RWPE2 (cell line): ENCODE measurements around the gene REPIN1.

Experiments
- ATAC-seq: fragments of 200-7000 bp; cut with Tn5 transposase; 3 replicates; pipeline ENCODE4 v1.9.1; 2021; ENCODE audit warnings: low read depth
- DNase-seq: peaks from one replicate; pipeline ENCODE4 v3.0.0-alpha.2; 2020; ENCODE audit warnings: low spot score
- H3K27ac ChIP-seq: fragments of 450-650 bp; 2 replicates; pipeline ENCODE4 v1.5.1; 2017; ENCODE audit warnings: mild to moderate bottlenecking; ENCODE audit not compliant: poor library complexity, severe bottlenecking
- H3K27me3 ChIP-seq: fragments of 250-450 bp; sonication (Bioruptor Pico); 2 replicates; pipeline ENCODE4 v1.5.1; 2021; ENCODE audit warnings: mild to moderate bottlenecking, moderate library complexity; ENCODE audit not compliant: insufficient read depth, poor library complexity, severe bottlenecking
- H3K36me3 ChIP-seq: fragments of 250-450 bp; sonication (Bioruptor Pico); 2 replicates; pipeline ENCODE4 v1.5.1; 2020; ENCODE audit warnings: low read depth, mild to moderate bottlenecking, moderate library complexity
- H3K4me1 ChIP-seq: fragments of 250-450 bp; sonication (Bioruptor Pico); 2 replicates; pipeline ENCODE4 v1.5.1; 2021; ENCODE audit warnings: mild to moderate bottlenecking, moderate library complexity; ENCODE audit not compliant: insufficient read depth, poor library complexity, severe bottlenecking
- H3K4me3 ChIP-seq: fragments of 250-450 bp; sonication (Bioruptor Pico); 2 replicates; pipeline ENCODE4 v1.5.1; 2021; ENCODE audit warnings: mild to moderate bottlenecking, moderate library complexity; ENCODE audit not compliant: severe bottlenecking
- H3K9me3 ChIP-seq: fragments of 250-450 bp; sonication (Bioruptor Pico); 2 replicates; pipeline ENCODE4 v1.5.1; 2021; ENCODE audit warnings: mild to moderate bottlenecking, moderate library complexity; ENCODE audit not compliant: severe bottlenecking
- CTCF ChIP-seq: fragments of 450-650 bp; IDR thresholded peaks from one replicate; pipeline ENCODE4 v1.5.1; 2017; ENCODE audit warnings: mild to moderate bottlenecking, moderate library complexity; ENCODE audit not compliant: poor library complexity, severe bottlenecking

REPIN1 gene

GRCh38 chr7:150323682-150324372 lies 44.8 kb upstream of the REPIN1 start:
- DNase-seq (no peak), ATAC-seq (peak; percentile 64)
- Histone ChIP-seq H3K9me3 (no peaks in the 10 kb centered on the region), H3K27ac (peak overlapping the region; percentile 58), H3K4me1 (peaks cover 7% of the 10 kb centered on the region), H3K27me3 (no peaks in the 10 kb centered on the region), H3K36me3 (peaks cover 28% of the 10 kb centered on the region), H3K4me3 (peak overlapping the region; percentile 83)
- TF ChIP-seq CTCF, result peak; percentile 15

DNA sequence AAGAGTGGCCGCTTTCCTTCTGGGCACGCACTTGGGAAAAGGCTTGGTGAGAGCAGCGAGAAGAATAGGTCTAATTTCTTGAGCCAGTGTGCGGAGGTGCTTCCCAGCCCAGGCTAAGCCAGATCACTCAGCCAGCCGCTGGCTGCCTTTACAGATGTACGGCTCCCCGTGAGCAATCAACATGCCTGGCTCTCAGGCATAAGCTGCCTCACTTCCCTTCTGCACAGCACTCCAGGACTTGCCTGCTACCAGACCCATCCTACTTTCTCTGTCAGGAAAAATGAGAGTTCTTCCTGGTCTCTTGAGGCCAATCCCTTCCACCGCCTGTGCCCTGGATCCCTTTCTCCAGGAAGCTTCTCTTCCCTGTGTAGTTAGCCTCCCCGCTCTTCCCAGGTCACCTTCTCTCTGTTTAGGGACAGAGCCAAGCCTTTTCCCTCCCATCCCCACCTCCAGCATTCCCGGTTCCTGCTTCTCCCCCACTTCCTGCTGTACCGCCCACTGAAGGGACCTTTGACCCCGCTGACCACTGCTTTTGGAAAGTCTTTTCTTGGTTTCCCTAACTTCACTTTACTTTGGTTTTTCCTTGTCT lies 44.2 kb upstream of the REPIN1 start:
- no peak for TF ChIP-seq CTCF
- ATAC-seq (peak; percentile 50), DNase-seq (no peak)
- no peaks in the 10 kb centered on the region for H3K27me3 ChIP-seq
- H3K4me3 ChIP-seq, result peak overlapping the region; percentile 83
- no peaks in the 10 kb centered on the region for H3K9me3 ChIP-seq
- peaks cover 7% of the 10 kb centered on the region for H3K4me1 ChIP-seq
- H3K27ac ChIP-seq, result peak overlapping the region; percentile 58
- peaks cover 30% of the 10 kb centered on the region for H3K36me3 ChIP-seq

DNA sequence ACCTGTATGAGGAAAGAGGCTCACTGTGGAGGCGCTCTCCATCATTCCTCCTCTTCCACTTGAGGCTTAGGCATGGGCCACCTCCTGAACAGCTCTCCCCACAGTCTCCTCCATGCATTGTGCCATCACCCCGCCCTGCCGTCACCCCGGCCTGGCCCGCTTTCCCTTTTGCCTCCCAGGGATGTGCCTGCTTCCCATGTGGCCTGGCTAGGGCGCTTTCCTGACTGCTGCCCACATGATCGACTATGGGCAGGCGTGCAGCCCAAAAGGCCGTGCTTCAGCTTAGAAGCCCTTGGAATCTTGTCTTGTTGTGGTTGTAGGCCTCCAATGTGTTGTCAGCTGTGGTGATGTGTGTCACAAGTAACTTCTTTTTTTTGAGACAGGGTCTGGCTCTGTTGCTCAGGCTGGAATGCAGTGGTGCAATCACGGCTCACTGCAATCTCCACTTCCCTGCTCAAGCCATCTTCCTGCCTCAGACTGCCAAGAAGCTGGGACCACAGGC lies 43.5 kb upstream of the REPIN1 start:
- no peaks in the 10 kb centered on the region for H3K27me3 ChIP-seq
- no peak for TF ChIP-seq CTCF
- H3K27ac ChIP-seq, result peak overlapping the region; percentile 58
- no peak overlapping the region for H3K4me3 ChIP-seq
- no peaks in the 10 kb centered on the region for H3K9me3 ChIP-seq
- ATAC-seq (no peak), DNase-seq (no peak)
- peaks cover 30% of the 10 kb centered on the region for H3K36me3 ChIP-seq
- peaks cover 7% of the 10 kb centered on the region for H3K4me1 ChIP-seq

GRCh38 chr7:150325901-150326300 lies 42.7 kb upstream of the REPIN1 start:
- no peak for DNase-seq
- Histone ChIP-seq H3K4me1 (peaks cover 7% of the 10 kb centered on the region), H3K27me3 (no peaks in the 10 kb centered on the region), H3K9me3 (no peaks in the 10 kb centered on the region), H3K36me3 (peaks cover 30% of the 10 kb centered on the region), H3K27ac (no peak overlapping the region), H3K4me3 (no peak overlapping the region)
- no peak for TF ChIP-seq CTCF
- ATAC-seq, result no peak
